GM12878 (cell line): ENCODE data around the gene TMEM208. TPM values are rescaled to one million over a fixed set of nuclear protein-coding genes. Genes with fewer than 3 reads are reported as not detected.
A peak's percentile ranks its signal among the peaks of the same experiment; 100 is the strongest.

Experiments
- ATAC-seq: fragments of 200-7000 bp; cut with Tn5 transposase; 3 replicates; pipeline ENCODE4 v1.9.1; 2020; ENCODE audit warnings: mild to moderate bottlenecking, moderate library complexity
- BruUV-seq: library from RNA; stranded (reverse); fragments of 400-500 nt; replicated peaks from 2 replicates; lab custom pipeline; 2021; lab: Mats Ljungman, UMichigan
- CTCF ChIA-PET: fragments of 300-600 bp; sonication (Branson Sonifier 250); formaldehyde crosslinking; extraction: SDS; loops from one replicate; lab custom pipeline; 2021; ENCODE audit warnings: inconsistent platforms; lab: Yijun Ruan, JAX
- POLR2A ChIA-PET: fragments of 350-600 bp; formaldehyde crosslinking; extraction: SDS; loops from one replicate; lab custom pipeline; 2021; ENCODE audit warnings: inconsistent platforms; lab: Charles Lee
- RAD21 ChIA-PET: fragments of 300-600 bp; sonication (Branson Sonifier 250); formaldehyde crosslinking; loops from one replicate; lab custom pipeline; 2023; ENCODE audit warnings: antibody characterized with exemption; ENCODE audit not compliant: unreplicated experiment; lab: Charles Lee
- SMC1A ChIA-PET: fragments of 300-600 bp; sonication (Branson Sonifier 250); formaldehyde crosslinking; loops from one replicate; lab custom pipeline; 2023; ENCODE audit not compliant: unreplicated experiment, uncharacterized antibody; lab: Charles Lee
- DNase-seq: peaks from one replicate; pipeline ENCODE4 v3.0.0-alpha.2; 2011; ENCODE audit warnings: low read depth, low spot score
- FAIRE-seq: peaks from 3 replicates; lab custom pipeline; 2011; peaks lifted over from hg19 to GRCh38; lab: Jason Lieb, UNC
- H2AFZ ChIP-seq: 2 replicates; pipeline ENCODE4 v1.6.0; 2011; ENCODE audit warnings: low read depth, low read length, control low read depth; ENCODE audit not compliant: control insufficient read depth
- H3K27ac ChIP-seq: 2 replicates; pipeline ENCODE4 v1.5.1; 2011; ENCODE audit warnings: control low read depth; ENCODE audit not compliant: control insufficient read depth, insufficient read depth
- H3K27me3 ChIP-seq, 2 experiments: replicated peaks in 1 of 2; 2 replicates each; pipeline versions ENCODE4 v1.6.0 to v1.6.1; 2011; ENCODE audit warnings: low read length in 1 of 2; ENCODE audit not compliant: control insufficient read depth in 2 of 2, insufficient read depth in 2 of 2
- H3K36me3 ChIP-seq, 2 experiments: 2 replicates each; pipeline ENCODE4 v1.5.1; 2011; ENCODE audit warnings: low read length in 1 of 2; ENCODE audit not compliant: control insufficient read depth in 2 of 2, insufficient read depth in 2 of 2
- H3K4me1 ChIP-seq: 2 replicates; pipeline ENCODE4 v1.6.1; 2011; ENCODE audit warnings: mild to moderate bottlenecking, low read length, moderate library complexity, mixed read lengths; ENCODE audit not compliant: control insufficient read depth, insufficient read depth
- H3K4me2 ChIP-seq: 2 replicates; pipeline ENCODE4 v1.6.0; 2011; ENCODE audit warnings: control low read depth; ENCODE audit not compliant: control insufficient read depth, insufficient read depth
- H3K4me3 ChIP-seq: fragments of 200-600 bp; sonication (generic); 2 replicates; pipeline ENCODE4 v1.5.1; 2016
- H3K79me2 ChIP-seq: 2 replicates; pipeline ENCODE4 v1.6.0; 2011; ENCODE audit warnings: low read length; ENCODE audit not compliant: control insufficient read depth, insufficient read depth
- H3K9ac ChIP-seq: 2 replicates; pipeline ENCODE4 v1.8.0; 2011; ENCODE audit warnings: low read length, control low read depth, mixed read lengths; ENCODE audit not compliant: control insufficient read depth, insufficient read depth
- H3K9me3 ChIP-seq: replicated peaks from 3 replicates; pipeline ENCODE4 v1.5.1; 2011; ENCODE audit warnings: mild to moderate bottlenecking, low read length; ENCODE audit not compliant: control insufficient read depth, insufficient read depth
- H4K20me1 ChIP-seq: 2 replicates; pipeline ENCODE4 v1.6.0; 2011; ENCODE audit not compliant: control insufficient read depth, insufficient read depth
- CHD2 ChIP-seq: IDR thresholded peaks from 2 replicates; pipeline ENCODE4 v1.6.1; 2011; ENCODE audit warnings: low read depth, low read length, improper control_type of control experiment, borderline replicate concordance
- CHD4 ChIP-seq: fragments of 200-600 bp; sonication (generic); IDR thresholded peaks from 2 replicates; pipeline ENCODE4 v1.6.1; 2016; ENCODE audit warnings: mild to moderate bottlenecking
- FOXM1 ChIP-seq: IDR thresholded peaks from 2 replicates; pipeline ENCODE4 v1.6.1; 2012; ENCODE audit warnings: low read depth, mild to moderate bottlenecking, inconsistent platforms, low read length, moderate library complexity
- MEF2B ChIP-seq: fragments of 450-650 bp; IDR thresholded peaks from 2 replicates; pipeline ENCODE4 v1.6.1; 2018; ENCODE audit warnings: mild to moderate bottlenecking, moderate library complexity; ENCODE audit not compliant: partially characterized antibody, poor library complexity, severe bottlenecking
- MYB ChIP-seq: fragments of 150-350 bp; IDR thresholded peaks from 2 replicates; pipeline ENCODE4 v1.6.1; 2014; ENCODE audit warnings: mild to moderate bottlenecking, low read depth, low read length, borderline replicate concordance
- NRF1 ChIP-seq: conservative IDR thresholded peaks from 2 replicates; pipeline ENCODE4 v1.6.1; 2011; ENCODE audit warnings: mild to moderate bottlenecking, low read depth, low read length, improper control_type of control experiment
- PAX5 ChIP-seq: IDR thresholded peaks from 2 replicates; pipeline ENCODE4 v1.6.1; 2011; ENCODE audit warnings: low read depth, low read length, borderline replicate concordance
- POLR2A ChIP-seq: IDR thresholded peaks from 2 replicates; pipeline ENCODE4 v1.6.1; 2011; ENCODE audit warnings: low read depth, mild to moderate bottlenecking, low read length
- POLR2AphosphoS5 ChIP-seq: IDR thresholded peaks from 2 replicates; pipeline ENCODE4 v1.6.1; 2011; ENCODE audit warnings: mild to moderate bottlenecking, low read length, inconsistent platforms
- REST ChIP-seq: IDR thresholded peaks from 2 replicates; pipeline ENCODE4 v1.6.1; 2012; ENCODE audit warnings: mild to moderate bottlenecking, low read depth, low read length
- SIN3A ChIP-seq: IDR thresholded peaks from 2 replicates; pipeline ENCODE4 v1.6.1; 2012; ENCODE audit warnings: low read depth, low read length, improper control_type of control experiment
- SREBF1 ChIP-seq: IDR thresholded peaks from 2 replicates; pipeline ENCODE4 v1.6.1; 2012; ENCODE audit warnings: mild to moderate bottlenecking, low read length
- WRNIP1 ChIP-seq: IDR thresholded peaks from 2 replicates; pipeline ENCODE4 v1.6.1; 2011; ENCODE audit warnings: low read depth, low read length, improper control_type of control experiment, borderline replicate concordance
- WGBS: methylation state at CpG from one replicate; pipeline ENCODE4 v1.1.6; 2016; ENCODE audit warnings: low lambda C conversion rate; ENCODE audit not compliant: insufficient replicate concordance, insufficient coverage; ENCODE audit errors: missing lambda C conversion rate; 5-methylcytosine and 5-hydroxymethylcytosine counted together
- in situ Hi-C: fragments of 300-500 bp; cut with MboI; formaldehyde crosslinking; loops from 9 replicates; pipeline ENCODE4 v1.14.3; 2018; ENCODE audit warnings: mixed read lengths
- intact Hi-C: fragments of 100-400 bp; cut with micrococcal nuclease; formaldehyde crosslinking; loops from one replicate; pipeline ENCODE4 v1.14.2; 2022; ENCODE audit not compliant: unreplicated experiment
- polyA plus RNA-seq, 11 experiments: library from polyadenylated mRNA; depleted of rRNA in 4 of 11; unstranded in 6 of 11; stranded (reverse) in 5 of 11; fragments of >200 nt; fragmentation: Nextera tagmentation in 4 of 11; fragmentation: Illumina TruSeq in 1 of 11; extraction: Ambion mirVana in 4 of 11; extraction: Trizol in 1 of 11; gene quantifications; 1 replicate in 1 of 11; 2 replicates in 10 of 11; pipeline versions ENCODE4 v1.2.1 to v1.2.3, GENCODE V29; 2011 to 2016; ENCODE audit warnings: inconsistent platforms in 2 of 11, missing spikeins in 2 of 11, low read depth in 1 of 11
- total RNA-seq, 4 experiments: library from RNA; depleted of rRNA in 3 of 4; stranded (reverse); fragments of >200 nt in 3 of 4; fragmentation: Illumina TruSeq in 1 of 4; extraction: Trizol in 1 of 4; gene quantifications; 2 replicates each; pipeline versions ENCODE4 v1.2.1 to v1.2.3, GENCODE V29; 2013 to 2021

The TMEM208 gene
- total and polyA plus RNA-seq, 10 of the 15 experiments (the other 5 are each of a cell fraction or from before 2014, with no cell fraction given): 34.1 to 244 (median 54.1) TPM

GRCh38 chr16:67210069-67210937 is 16.6 kb upstream of the TMEM208 start:
- POLR2A ChIA-PET: no interaction called here
- H2AFZ ChIP-seq: no peak overlapping the region
- no peak for FAIRE-seq
- DNase-seq: no peak
- no TSS peak for BruUV-seq
- ATAC-seq: no peak
- H3K4me3 ChIP-seq: no peak overlapping the region
- no peak overlapping the region for H3K4me2 ChIP-seq
- TF ChIP-seq NRF1 (no peak), FOXM1 (no peak), PAX5 (no peak), POLR2A (peak; percentile 20; the same call in 1 of the 2 replicates), SIN3A (no peak), POLR2AphosphoS5 (no peak)
- TF ChIP-seq, all 136 proteins: peak for 1
- ChIA-PET SMC1A (no interaction called here), CTCF (no interaction called here), RAD21 (no interaction called here)
- Histone ChIP-seq H4K20me1 (no peaks in the 10 kb centered on the region), H3K79me2 (no peaks in the 10 kb centered on the region), H3K9me3 (no peaks in the 10 kb centered on the region), H3K27me3 (no peaks in the 10 kb centered on the region), H3K9ac (no peak overlapping the region), H3K4me1 (no peaks in the 10 kb centered on the region), H3K36me3 (no peaks in the 10 kb centered on the region), H3K27ac (no peak overlapping the region)
- intact Hi-C loops (no loop called here), in situ Hi-C loops (no loop called here)
- 79% methylated on average over 22 of the region's 25 CpGs for WGBS

- no peak for ATAC-seq
- Histone ChIP-seq H4K20me1 (no peaks in the 10 kb centered on the region), H3K36me3 (no peaks in the 10 kb centered on the region), H3K79me2 (no peaks in the 10 kb centered on the region), H3K27me3 (no peaks in the 10 kb centered on the region), H3K4me3 (no peak overlapping the region), H2AFZ (no peak overlapping the region), H3K9me3 (no peaks in the 10 kb centered on the region), H3K4me2 (no peak overlapping the region), H3K4me1 (no peaks in the 10 kb centered on the region), H3K9ac (no peak overlapping the region), H3K27ac (no peak overlapping the region)
- ChIA-PET SMC1A (interaction anchor here (1.0 to 1.1 kb wide), 2 partner anchors 12 to 254 kb away, joined by 3 to 4 read pairs; no protein-coding TSS in a partner anchor), CTCF (interaction anchor here (0.8 kb wide), 1 partner anchor 15 kb away, joined by 3 read pairs; no protein-coding TSS in a partner anchor), POLR2A (interaction anchor here (0.6 kb wide), 1 partner anchor 19 kb away, joined by 3 read pairs; no protein-coding TSS in a partner anchor), RAD21 (interaction anchor here (0.5 kb wide), 1 partner anchor 33 kb away, joined by 3 read pairs; no protein-coding TSS in a partner anchor)
- DNase-seq: no peak
- no TSS peak for BruUV-seq
- in situ Hi-C loops: no loop called here
- TF ChIP-seq MEF2B (no peak), MYB (no peak), REST (no peak), CHD4 (no peak), WRNIP1 (no peak), CHD2 (no peak), SREBF1 (no peak)
- 74% methylated on average over 7 of the region's 7 CpGs for WGBS
- intact Hi-C loops: no loop called here
- no peak for FAIRE-seq
Measured at GRCh38 chr16:67211674-67212073, 15.3 kb upstream of the TMEM208 start.
